WTC11 (cell line): Measurements from ENCODE around the gene CYSTM1.

Experiments used
- ATF2 ChIP-seq: sonication (generic); formaldehyde crosslinking; IDR thresholded peaks from 2 replicates; pipeline ENCODE4 v1.8.1; 2022; ENCODE audit warnings: low read depth, missing genetic modification reagents, borderline replicate concordance
- CREB1 ChIP-seq: sonication (generic); formaldehyde crosslinking; IDR thresholded peaks from 2 replicates; pipeline ENCODE4 v1.8.0; 2023; ENCODE audit warnings: mild to moderate bottlenecking, missing genetic modification reagents
- CTCF ChIP-seq: fragments of 200-600 bp; IDR thresholded peaks from 2 replicates; pipeline ENCODE4 v1.8.0; 2022; ENCODE audit warnings: antibody characterized with exemption
- ELF4 ChIP-seq: sonication (generic); formaldehyde crosslinking; IDR thresholded peaks from 2 replicates; pipeline ENCODE4 v1.8.1; 2022; ENCODE audit warnings: low read depth, mild to moderate bottlenecking, moderate library complexity, missing genetic modification reagents
- FOXK1 ChIP-seq: sonication (generic); formaldehyde crosslinking; IDR thresholded peaks from 2 replicates; pipeline ENCODE4 v1.8.0; 2022; ENCODE audit warnings: mild to moderate bottlenecking, moderate library complexity, missing genetic modification reagents
- SMAD4 ChIP-seq: sonication (generic); formaldehyde crosslinking; IDR thresholded peaks from 2 replicates; pipeline ENCODE4 v1.8.0; 2022; ENCODE audit warnings: mild to moderate bottlenecking, missing genetic modification reagents
- SP1 ChIP-seq: sonication (generic); formaldehyde crosslinking; conservative IDR thresholded peaks from 2 replicates; pipeline ENCODE4 v1.8.1; 2022; ENCODE audit warnings: missing genetic modification reagents
- ZNF121 ChIP-seq: sonication (generic); formaldehyde crosslinking; IDR thresholded peaks from 2 replicates; pipeline ENCODE4 v1.8.0; 2023; ENCODE audit warnings: missing genetic modification reagents
- ZNF263 ChIP-seq: sonication (generic); formaldehyde crosslinking; IDR thresholded peaks from 2 replicates; pipeline ENCODE4 v1.8.1; 2022; ENCODE audit warnings: low read depth, mild to moderate bottlenecking, moderate library complexity, missing genetic modification reagents

GRCh38 chr5:140242099-140242498 is 67.1 kb downstream of the CYSTM1 start:
- no peak for TF ChIP-seq CTCF
- TF ChIP-seq CREB1 (CRISPR knock-in tag), result no peak
- TF ChIP-seq ZNF263, result no peak
- TF ChIP-seq FOXK1 (CRISPR knock-in tag), result no peak
- TF ChIP-seq SP1 (CRISPR knock-in tag), result no peak
- TF ChIP-seq ATF2 (CRISPR knock-in tag), result no peak
- TF ChIP-seq ZNF121 (CRISPR knock-in tag), result no peak
- TF ChIP-seq ELF4 (CRISPR knock-in tag), result no peak
- no peak for TF ChIP-seq SMAD4 (CRISPR knock-in tag)
